Ureter (tissue), 1 donor: ENCODE measurements around the gene MAN2C1. TPM values are rescaled to one million over a fixed set of nuclear protein-coding genes. Genes with fewer than 3 reads are reported as not detected.

Experiments used
- DNase-seq: peaks from one replicate; pipeline ENCODE4 v3.0.0-alpha.2; 2020; ENCODE audit warnings: low spot score
- total RNA-seq: library from RNA; stranded (reverse); gene quantifications from one replicate; pipeline ENCODE4 v1.2.4, GENCODE V29; 2023
- donor health status: DM: yes; HTN: yes; CAD: no.

Gene MAN2C1
- total RNA-seq, 1 donor from 2014 or later, result 325 TPM

DNA sequence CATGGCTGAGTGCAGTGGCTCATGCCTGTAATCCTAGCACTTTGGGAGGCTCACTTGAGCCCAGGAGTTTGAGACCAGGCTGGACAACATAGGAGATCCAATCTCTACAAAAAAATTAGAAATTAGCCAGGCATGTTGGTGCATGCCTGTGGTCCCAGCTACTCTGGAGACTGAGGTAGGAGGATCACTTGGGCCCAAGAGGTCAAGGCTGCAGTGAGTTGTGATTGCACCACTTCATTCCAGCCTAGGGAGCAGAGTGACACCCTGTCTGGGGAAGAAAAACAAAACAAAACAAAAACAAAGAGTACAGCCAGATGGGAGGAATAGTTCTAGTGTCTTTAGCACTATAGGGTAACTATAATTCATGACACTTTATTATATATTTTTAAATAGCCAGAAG is 58.7 kb downstream of the MAN2C1 start:
- DNase-seq, result no peak

- DNase-seq, result peak; percentile 64
These were observed 60.5 kb downstream of the MAN2C1 start for GRCh38 chr15:75307778-75308390.

DNA sequence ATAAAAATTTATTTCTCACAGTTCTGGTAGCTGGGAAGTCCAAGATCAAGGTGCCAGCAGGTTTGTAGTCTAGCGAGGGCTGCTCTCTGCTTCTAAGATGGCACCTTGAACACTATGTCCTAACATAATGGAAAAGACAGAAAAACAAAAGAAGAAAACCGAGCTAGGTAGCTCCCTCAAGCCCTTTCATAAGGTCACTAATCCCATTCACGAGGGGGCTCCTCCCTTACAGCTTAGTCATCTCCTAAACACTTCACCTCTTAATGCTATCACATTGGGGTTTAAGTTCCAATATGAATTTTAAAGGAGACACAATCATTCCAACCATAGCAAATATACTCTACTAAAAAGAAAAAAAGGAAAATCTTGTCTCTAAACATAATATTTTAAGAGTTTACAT is 62.2 kb downstream of the MAN2C1 start:
- DNase-seq, result no peak

Other genes with a start within 250 kb of the MAN2C1 start
- gene C15orf39, start 166.7 kb downstream of the MAN2C1 start, total RNA-seq, result 32.7 TPM
- gene GOLGA6C, start 110.3 kb downstream of the MAN2C1 start, total RNA-seq, result not detected
- gene GOLGA6D, start 85.8 kb downstream of the MAN2C1 start, total RNA-seq, result not detected
- gene COMMD4, start 32.5 kb downstream of the MAN2C1 start, total RNA-seq, result 53.0 TPM
- gene NEIL1, start 21.6 kb downstream of the MAN2C1 start, total RNA-seq, result 44.9 TPM
- 93.6 TPM for gene SIN3A, start 83.1 kb upstream of the MAN2C1 start, total RNA-seq
- 37.9 TPM for gene PTPN9, start 210.7 kb upstream of the MAN2C1 start, total RNA-seq